ENCODE results near the gene TFCP2. TPM values are rescaled to one million over a fixed set of nuclear protein-coding genes. Genes with fewer than 3 reads are reported as not detected.
A peak's percentile ranks its signal among the peaks of the same experiment; 100 is the strongest.

The TFCP2 gene
- total and polyA plus RNA-seq, 2 of the 13 experiments (the other 11 are each of a cell fraction or from before 2014, with no cell fraction given): 7.6 to 10.0 TPM

DNA sequence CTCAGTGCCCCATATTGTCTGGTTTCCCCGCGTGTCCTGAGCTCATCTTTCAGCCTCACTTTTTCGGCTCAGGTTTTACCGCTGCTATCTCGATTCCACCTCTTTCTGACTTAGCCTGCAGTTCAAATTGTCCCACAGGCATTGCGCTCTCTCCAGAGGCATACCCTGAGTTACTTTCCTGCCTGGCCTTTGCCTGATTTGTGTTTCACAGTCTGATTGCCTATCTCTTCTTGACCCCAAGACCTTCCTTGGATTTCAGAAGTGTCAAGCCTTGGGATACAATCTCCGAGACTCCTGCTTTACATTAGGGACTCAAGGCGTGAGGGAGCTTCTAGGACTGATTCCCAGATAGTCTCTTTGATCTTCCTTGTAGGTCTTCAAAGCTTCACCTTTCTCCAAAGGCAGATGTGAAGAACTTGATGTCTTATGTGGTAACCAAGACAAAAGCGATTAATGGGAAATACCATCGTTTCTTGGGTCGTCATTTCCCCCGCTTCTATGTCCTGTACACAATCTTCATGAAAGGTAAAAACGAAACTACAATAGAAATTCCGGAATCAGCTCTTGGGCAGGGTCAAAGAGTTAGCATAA is 124.2 kb downstream of the TFCP2 start (continued):
- TF ChIP-seq, protein P1, sequence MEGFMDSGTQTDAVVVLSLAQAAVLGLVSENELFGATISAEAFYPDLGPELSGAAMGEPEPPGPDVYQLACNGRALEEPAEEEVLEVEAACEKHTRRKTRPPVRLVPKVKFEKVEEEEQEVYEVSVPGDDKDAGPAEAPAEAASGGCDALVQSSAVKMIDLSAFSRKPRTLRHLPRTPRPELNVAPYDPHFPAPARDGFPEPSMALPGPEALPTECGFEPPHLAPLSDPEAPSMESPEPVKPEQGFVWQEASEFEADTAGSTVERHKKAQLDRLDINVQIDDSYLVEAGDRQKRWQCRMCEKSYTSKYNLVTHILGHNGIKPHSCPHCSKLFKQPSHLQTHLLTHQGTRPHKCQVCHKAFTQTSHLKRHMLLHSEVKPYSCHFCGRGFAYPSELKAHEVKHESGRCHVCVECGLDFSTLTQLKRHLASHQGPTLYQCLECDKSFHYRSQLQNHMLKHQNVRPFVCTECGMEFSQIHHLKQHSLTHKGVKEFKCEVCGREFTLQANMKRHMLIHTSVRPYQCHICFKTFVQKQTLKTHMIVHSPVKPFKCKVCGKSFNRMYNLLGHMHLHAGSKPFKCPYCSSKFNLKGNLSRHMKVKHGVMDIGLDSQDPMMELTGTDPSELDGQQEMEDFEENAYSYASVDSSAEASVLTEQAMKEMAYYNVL (CRISPR knock-in tag; IDR thresholded peaks at IDR 0.05; ENCODE audit: borderline replicate concordance): 0 out of 2 replicates have a peak, but pooled peaks have one; percentile 9
- TF ChIP-seq POLR2A (IDR thresholded peaks at IDR 0.05; ENCODE audit: insufficient read depth in 1 of 2, low read depth in 2 of 2, low read length in 2 of 2) (0 out of 4 replicates have a peak, but pooled peaks of 1 of the 2 experiments have one; percentile 22), ZNF282 (IDR thresholded peaks at IDR 0.05; ENCODE audit: partially characterized antibody) (no peak), FOXO4 (CRISPR knock-in tag; conservative IDR thresholded peaks at IDR 0.05) (0 out of 2 replicates have a peak, but pooled peaks have one; percentile 20), IKZF4 (CRISPR knock-in tag; IDR thresholded peaks at IDR 0.05; ENCODE audit: borderline replicate concordance, low read depth, not compliant biosample characterization) (peak; percentile 57), GZF1 (CRISPR knock-in tag; IDR thresholded peaks at IDR 0.05) (0 out of 2 replicates have a peak, but pooled peaks have one; percentile 64)

Measured in HepG2 (cell line).